ENCODE results near the gene PLA2G4D. TPM values are rescaled to one million over a fixed set of nuclear protein-coding genes. Genes with fewer than 3 reads are reported as not detected.

Gene PLA2G4D
- total RNA-seq, 4 donors from 2014 or later, result 22.0 to 51.6 (median 29.2) TPM

- TF ChIP-seq, protein P1, sequence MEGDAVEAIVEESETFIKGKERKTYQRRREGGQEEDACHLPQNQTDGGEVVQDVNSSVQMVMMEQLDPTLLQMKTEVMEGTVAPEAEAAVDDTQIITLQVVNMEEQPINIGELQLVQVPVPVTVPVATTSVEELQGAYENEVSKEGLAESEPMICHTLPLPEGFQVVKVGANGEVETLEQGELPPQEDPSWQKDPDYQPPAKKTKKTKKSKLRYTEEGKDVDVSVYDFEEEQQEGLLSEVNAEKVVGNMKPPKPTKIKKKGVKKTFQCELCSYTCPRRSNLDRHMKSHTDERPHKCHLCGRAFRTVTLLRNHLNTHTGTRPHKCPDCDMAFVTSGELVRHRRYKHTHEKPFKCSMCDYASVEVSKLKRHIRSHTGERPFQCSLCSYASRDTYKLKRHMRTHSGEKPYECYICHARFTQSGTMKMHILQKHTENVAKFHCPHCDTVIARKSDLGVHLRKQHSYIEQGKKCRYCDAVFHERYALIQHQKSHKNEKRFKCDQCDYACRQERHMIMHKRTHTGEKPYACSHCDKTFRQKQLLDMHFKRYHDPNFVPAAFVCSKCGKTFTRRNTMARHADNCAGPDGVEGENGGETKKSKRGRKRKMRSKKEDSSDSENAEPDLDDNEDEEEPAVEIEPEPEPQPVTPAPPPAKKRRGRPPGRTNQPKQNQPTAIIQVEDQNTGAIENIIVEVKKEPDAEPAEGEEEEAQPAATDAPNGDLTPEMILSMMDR (IDR thresholded peaks at IDR 0.05), result no peak
- TF ChIP-seq POLR2A (IDR thresholded peaks at IDR 0.05), result no peak
- 94 to 97% methylated on average over 11 of the region's 11 CpGs for WGBS, 2 donors
- intact Hi-C loops (cut with DNase I; ENCODE audit: low total_unique reads), result no loop called here
- no peak overlapping the region for H3K4me3 ChIP-seq (ENCODE audit: low read depth, poor library complexity, severe bottlenecking)
- DNase-seq (ENCODE audit: low spot score in 2 of 2), result no peak
Measured at GRCh38 chr15:42104095-42104891, 9.9 kb upstream of the PLA2G4D start.

DNA sequence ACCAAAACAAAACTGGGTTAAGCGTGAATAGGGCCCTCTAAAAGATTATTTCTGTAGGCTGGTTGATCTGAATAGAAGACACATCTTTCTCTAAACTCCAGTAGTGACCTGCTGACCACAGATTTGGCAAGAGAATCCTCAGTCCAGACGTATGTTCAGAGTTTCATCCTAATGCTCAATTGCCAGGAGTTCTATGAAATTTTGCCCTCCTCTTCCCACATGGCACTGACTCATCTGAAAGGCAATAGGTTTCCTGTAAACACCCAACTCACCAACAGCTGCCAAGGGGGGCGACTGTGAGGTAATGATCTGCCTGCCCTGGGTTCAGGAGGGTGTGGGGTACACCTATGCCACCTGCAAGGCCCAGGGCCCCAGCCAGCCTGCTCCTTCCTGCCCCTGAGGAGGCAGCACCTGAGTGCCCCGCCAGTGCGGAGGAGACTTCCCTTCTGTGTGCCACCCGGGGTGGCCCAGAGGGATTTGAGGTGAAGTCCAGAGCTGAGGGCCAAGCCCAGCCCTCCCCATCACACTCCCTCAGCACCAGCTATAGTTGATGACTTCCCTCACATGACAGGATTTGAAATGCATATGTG, 8.4 kb upstream of the PLA2G4D start:
- TF ChIP-seq, protein P1 (IDR thresholded peaks at IDR 0.05), result no peak
- no peak for TF ChIP-seq POLR2A (IDR thresholded peaks at IDR 0.05)
- DNase-seq (ENCODE audit: low spot score in 2 of 2), result no peak
- WGBS, 2 donors, result 65 to 72% methylated on average over 5 to 6 of the region's 6 CpGs
- intact Hi-C loops (cut with DNase I; ENCODE audit: low total_unique reads), result no loop called here
- H3K4me3 ChIP-seq (ENCODE audit: low read depth, poor library complexity, severe bottlenecking), result no peak overlapping the region

GRCh38 chr15:42101861-42102260, 7.5 kb upstream of the PLA2G4D start:
- no peak for DNase-seq (ENCODE audit: low spot score in 2 of 2)
- 69 to 73% methylated on average over 1 of the region's 1 CpG for WGBS, 2 donors
- intact Hi-C loops (cut with DNase I; ENCODE audit: low total_unique reads), result no loop called here
- TF ChIP-seq POLR2A (IDR thresholded peaks at IDR 0.05), result no peak
- TF ChIP-seq, protein P1 (IDR thresholded peaks at IDR 0.05), result no peak
- H3K4me3 ChIP-seq (ENCODE audit: low read depth, poor library complexity, severe bottlenecking), result no peak overlapping the region

GRCh38 chr15:42100021-42100800, 5.8 kb upstream of the PLA2G4D start:
- no peak for DNase-seq (ENCODE audit: low spot score in 2 of 2)
- WGBS, 2 donors, result 56 to 65% methylated on average over 8 of the region's 8 CpGs
- TF ChIP-seq, protein P1 (IDR thresholded peaks at IDR 0.05), result no peak
- TF ChIP-seq POLR2A (IDR thresholded peaks at IDR 0.05), result no peak
- H3K4me3 ChIP-seq (ENCODE audit: low read depth, poor library complexity, severe bottlenecking), result no peak overlapping the region
- intact Hi-C loops (cut with DNase I; ENCODE audit: low total_unique reads), result no loop called here

- DNase-seq (ENCODE audit: low spot score in 2 of 2), result no peak
- intact Hi-C loops (cut with DNase I; ENCODE audit: low total_unique reads), result no loop called here
- WGBS, 2 donors, result 84 to 89% methylated on average over 5 of the region's 5 CpGs
- no peak overlapping the region for H3K4me3 ChIP-seq (ENCODE audit: low read depth, poor library complexity, severe bottlenecking)
- TF ChIP-seq, protein P1 (IDR thresholded peaks at IDR 0.05), result no peak
- no peak for TF ChIP-seq POLR2A (IDR thresholded peaks at IDR 0.05)
Measured at GRCh38 chr15:42097018-42097417, 2.7 kb upstream of the PLA2G4D start.
